ENCODE results near the gene AUNIP.

The AUNIP gene

GRCh38 chr1:25794325-25794724 lies 64.9 kb downstream of the AUNIP start:
- no peak for DNase-seq (ENCODE audit: low read depth in 2 of 2)

GRCh38 chr1:25793585-25794170 lies 65.6 kb downstream of the AUNIP start:
- DNase-seq (ENCODE audit: low read depth in 2 of 2) = no peak

GRCh38 chr1:25792115-25792514 lies 67.1 kb downstream of the AUNIP start:
- DNase-seq (ENCODE audit: low read depth in 2 of 2) = no peak

- no peak for DNase-seq (ENCODE audit: low read depth in 2 of 2)
Measured at GRCh38 chr1:25790472-25790871, 68.8 kb downstream of the AUNIP start.

GRCh38 chr1:25787760-25788166 lies 71.5 kb downstream of the AUNIP start:
- no peak for DNase-seq (ENCODE audit: low read depth in 2 of 2)

- DNase-seq (ENCODE audit: low read depth in 2 of 2) = no peak
Measured at GRCh38 chr1:25786887-25787759, 72.1 kb downstream of the AUNIP start.

GRCh38 chr1:25785333-25786067 lies 73.8 kb downstream of the AUNIP start:
- DNase-seq (ENCODE audit: low read depth in 2 of 2) = no peak

- DNase-seq (ENCODE audit: low read depth in 2 of 2) = no peak
Measured at GRCh38 chr1:25784575-25785051, 74.6 kb downstream of the AUNIP start.

Data from stimulated activated CD8-positive, alpha-beta memory T cell treated with anti-CD3 and anti-CD28 coated beads, Interleukin-15, amount 100 ng/mL, for 4 hours (primary cell).